ENCODE results near the gene TRMT10B.

The TRMT10B gene

GRCh38 chr9:37753489-37754190 is at the start of gene TRMT10B:
TSS of gene TRMT10B (plus strand) at chr9:37753805. CDS start at chr9:37761932, 8,127 bp downstream.
- DNase-seq (ENCODE audit: extremely low spot score, insufficient read length, low read depth), result peak; percentile 79
- peak; percentile 82 for FAIRE-seq

- no peak for DNase-seq (ENCODE audit: extremely low spot score, insufficient read length, low read depth)
- no peak for FAIRE-seq
These were observed 47.8 kb upstream of the TRMT10B start for GRCh38 chr9:37705787-37706186.

- DNase-seq (ENCODE audit: extremely low spot score, insufficient read length, low read depth) (no peak), FAIRE-seq (no peak)
These were observed 47.3 kb upstream of the TRMT10B start for GRCh38 chr9:37706290-37706689.

- DNase-seq (ENCODE audit: extremely low spot score, insufficient read length, low read depth) (no peak), FAIRE-seq (no peak)
These were observed 45.9 kb upstream of the TRMT10B start for GRCh38 chr9:37707748-37708147.

- FAIRE-seq, result no peak
- DNase-seq (ENCODE audit: extremely low spot score, insufficient read length, low read depth), result no peak
These were observed 43.6 kb upstream of the TRMT10B start for GRCh38 chr9:37710046-37710445.

GRCh38 chr9:37715260-37715659 is 38.3 kb upstream of the TRMT10B start:
- no peak for DNase-seq (ENCODE audit: extremely low spot score, insufficient read length, low read depth)
- no peak for FAIRE-seq

- DNase-seq (ENCODE audit: extremely low spot score, insufficient read length, low read depth) (no peak), FAIRE-seq (no peak)
These were observed 37.6 kb upstream of the TRMT10B start for GRCh38 chr9:37715991-37716505.

- DNase-seq (ENCODE audit: extremely low spot score, insufficient read length, low read depth) (no peak), FAIRE-seq (no peak)
These were observed 34.1 kb upstream of the TRMT10B start for GRCh38 chr9:37719526-37719925.

- no peak for FAIRE-seq
These were observed 26.6 kb upstream of the TRMT10B start for GRCh38 chr9:37727013-37727412.

GRCh38 chr9:37729499-37729898 is 24.1 kb upstream of the TRMT10B start:
- FAIRE-seq, result no peak

More at GRCh38 chr9:37727013-37727412, 26.6 kb upstream of the TRMT10B start:
- DNase-seq (ENCODE audit: extremely low spot score, insufficient read length, low read depth), result no peak

GRCh38 chr9:37730256-37730655 is 23.3 kb upstream of the TRMT10B start:
- DNase-seq (ENCODE audit: extremely low spot score, insufficient read length, low read depth) (no peak), FAIRE-seq (no peak)

More at GRCh38 chr9:37729499-37729898, 24.1 kb upstream of the TRMT10B start:
- no peak for DNase-seq (ENCODE audit: extremely low spot score, insufficient read length, low read depth)

- DNase-seq (ENCODE audit: extremely low spot score, insufficient read length, low read depth) (no peak), FAIRE-seq (no peak)
These were observed 22.8 kb upstream of the TRMT10B start for GRCh38 chr9:37730839-37731238.

GRCh38 chr9:37732086-37732741 is 21.4 kb upstream of the TRMT10B start:
- FAIRE-seq, result no peak
- DNase-seq (ENCODE audit: extremely low spot score, insufficient read length, low read depth), result no peak

GRCh38 chr9:37732952-37733351 is 20.7 kb upstream of the TRMT10B start:
- FAIRE-seq, result no peak
- no peak for DNase-seq (ENCODE audit: extremely low spot score, insufficient read length, low read depth)

- no peak for DNase-seq (ENCODE audit: extremely low spot score, insufficient read length, low read depth)
- no peak for FAIRE-seq
These were observed 14.4 kb upstream of the TRMT10B start for GRCh38 chr9:37739222-37739621.

- DNase-seq (ENCODE audit: extremely low spot score, insufficient read length, low read depth), result no peak
- no peak for FAIRE-seq
These were observed 13.5 kb upstream of the TRMT10B start for GRCh38 chr9:37740128-37740527.

GRCh38 chr9:37740631-37741328 is 12.8 kb upstream of the TRMT10B start:
- FAIRE-seq (no peak), DNase-seq (ENCODE audit: extremely low spot score, insufficient read length, low read depth) (no peak)

- DNase-seq (ENCODE audit: extremely low spot score, insufficient read length, low read depth), result no peak
- no peak for FAIRE-seq
These were observed 7.6 kb upstream of the TRMT10B start for GRCh38 chr9:37745970-37746369.

GRCh38 chr9:37746448-37747270 is 6.9 kb upstream of the TRMT10B start:
- DNase-seq (ENCODE audit: extremely low spot score, insufficient read length, low read depth), result no peak
- FAIRE-seq, result no peak

GRCh38 chr9:37747271-37747753 is 6.3 kb upstream of the TRMT10B start:
- peak; percentile 92 for FAIRE-seq
- peak; percentile 69 for DNase-seq (ENCODE audit: extremely low spot score, insufficient read length, low read depth)

Measured in GM18507 (cell line).